Ishikawa (cell line): ENCODE results near the gene CD22.

Experiments
- EGR1 ChIP-seq: IDR thresholded peaks from 2 replicates; pipeline ENCODE4 v1.6.1; 2012
- NFIC ChIP-seq: IDR thresholded peaks from 2 replicates; pipeline ENCODE4 v1.6.1; 2012

DNA sequence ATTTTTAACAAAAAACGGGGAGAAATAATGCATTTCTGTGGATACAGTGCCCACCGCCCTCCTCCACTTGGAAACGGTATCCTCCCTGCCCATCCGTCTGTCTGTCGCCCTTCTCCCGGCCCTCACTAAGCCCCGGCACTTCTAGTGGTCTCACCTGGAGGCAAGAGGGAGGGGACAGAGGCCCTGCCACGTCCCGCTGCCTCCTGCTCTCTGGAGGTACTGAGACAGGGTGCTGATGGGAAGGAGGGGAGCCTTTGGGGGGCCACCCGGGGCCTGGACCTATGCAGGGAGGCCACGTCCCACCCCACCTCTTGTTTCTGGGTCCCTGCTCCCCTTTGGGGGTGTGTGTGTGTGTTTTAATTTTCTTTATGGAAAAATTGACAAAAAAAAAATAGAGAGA, 49.6 kb upstream of the CD22 start:
- TF ChIP-seq NFIC = no peak
- no peak for TF ChIP-seq EGR1
